ENCODE results near the gene PVRIG.
"Not testable (repeated sequence)": the region's sequence is repeated elsewhere in the genome, so short reads cannot be mapped to it uniquely, and the experiment has no call there.

PVRIG gene

DNA sequence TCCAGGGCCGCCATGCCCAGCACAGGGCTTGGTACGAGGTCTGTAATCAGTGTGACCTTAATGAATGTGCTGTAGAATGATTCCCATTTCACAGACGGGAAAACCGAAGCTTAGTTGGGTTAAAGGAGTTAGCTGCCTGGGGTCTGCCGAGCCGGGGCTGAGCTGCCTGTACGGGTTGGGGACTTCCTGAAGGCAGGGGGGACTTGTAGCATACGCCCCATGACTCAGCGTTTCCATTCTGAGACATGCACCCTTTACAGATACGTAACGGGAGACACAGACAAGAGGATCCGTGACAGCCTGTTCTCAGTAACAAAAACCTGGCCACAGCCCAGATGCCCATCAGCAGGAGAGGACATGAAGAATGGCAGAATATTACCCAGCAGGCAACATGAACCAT lies 23.6 kb downstream of the PVRIG start:
- DNase-seq, result not testable (repeated sequence)

DNA sequence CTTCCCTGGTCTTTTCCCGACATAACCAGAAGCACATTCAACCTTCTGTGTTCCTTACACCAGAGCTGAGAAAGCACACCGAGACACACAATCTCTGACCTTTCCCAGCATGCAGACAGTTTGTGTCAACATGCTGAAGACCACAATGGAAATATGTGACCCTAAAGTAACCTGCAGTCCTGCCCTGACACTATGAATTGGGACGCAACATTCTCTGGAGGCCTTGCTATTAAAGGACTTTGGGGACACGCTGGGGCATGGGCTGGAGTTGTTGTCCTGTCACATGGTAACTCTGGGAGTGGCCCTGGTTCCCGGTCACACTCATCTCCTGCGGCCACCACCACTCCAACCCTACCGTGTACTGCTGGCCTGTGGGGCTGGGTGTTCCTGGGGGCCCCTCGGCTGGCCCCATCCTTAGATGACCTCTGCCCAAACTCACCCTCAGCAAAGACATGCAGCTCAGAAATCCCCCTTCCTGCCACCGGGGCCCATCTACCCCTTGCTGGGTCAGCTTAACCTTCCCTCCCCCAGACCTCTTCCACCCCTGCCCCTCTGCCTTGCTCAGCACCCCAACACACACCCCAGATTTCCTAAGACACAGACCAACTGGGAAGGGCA lies 25.3 kb downstream of the PVRIG start:
- not testable (repeated sequence) for DNase-seq

DNA sequence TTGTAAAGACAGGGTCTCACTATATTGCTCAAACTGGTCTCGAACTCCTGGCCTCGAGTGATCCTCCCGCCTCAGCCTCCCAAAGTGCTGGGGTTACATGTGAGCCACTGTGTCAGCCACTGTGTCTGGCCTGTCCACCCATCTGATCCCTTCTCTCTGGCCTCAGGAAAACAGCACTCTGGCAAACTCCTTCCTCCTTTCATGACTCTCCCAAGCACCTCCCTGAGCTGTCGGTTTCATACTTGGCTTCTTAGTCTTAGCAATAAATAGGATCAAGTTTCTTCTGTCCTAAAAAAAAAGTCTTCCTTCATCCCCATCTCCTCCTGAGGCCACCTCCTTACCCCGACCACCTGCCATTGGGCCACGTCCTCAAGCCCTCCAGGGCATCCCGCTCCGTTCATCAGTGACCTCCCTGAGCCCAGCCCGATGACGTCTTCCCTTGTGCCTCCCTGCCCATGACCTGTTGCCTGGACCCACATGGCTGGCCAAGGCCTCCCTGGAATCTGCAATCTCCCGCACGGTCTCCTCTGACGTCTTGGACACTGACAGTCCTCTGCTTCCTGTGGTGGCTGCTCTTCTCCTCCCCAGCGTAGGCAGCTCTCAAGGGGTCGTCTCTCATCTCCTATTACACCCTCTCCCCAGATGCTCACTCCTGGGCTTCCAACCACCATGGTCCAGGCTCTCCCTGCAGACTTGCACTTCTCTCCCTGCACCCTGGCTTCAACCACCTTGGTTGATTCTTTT lies 26.5 kb downstream of the PVRIG start:
- not testable (repeated sequence) for DNase-seq

DNA sequence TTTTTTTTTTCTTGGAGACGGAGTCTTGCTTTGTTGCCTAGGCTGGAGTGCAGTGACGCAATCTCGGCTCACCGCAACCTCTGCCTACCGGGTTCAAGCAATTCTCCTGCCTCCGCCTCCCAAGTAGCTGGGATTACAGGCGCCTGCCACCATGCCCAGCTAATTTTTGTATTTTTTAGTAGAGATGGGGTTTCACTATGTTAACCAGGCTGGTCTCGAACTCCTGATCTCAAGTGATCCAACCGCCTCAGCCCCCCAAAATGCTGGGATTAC lies 27.1 kb downstream of the PVRIG start:
- DNase-seq, result not testable (repeated sequence)

DNA sequence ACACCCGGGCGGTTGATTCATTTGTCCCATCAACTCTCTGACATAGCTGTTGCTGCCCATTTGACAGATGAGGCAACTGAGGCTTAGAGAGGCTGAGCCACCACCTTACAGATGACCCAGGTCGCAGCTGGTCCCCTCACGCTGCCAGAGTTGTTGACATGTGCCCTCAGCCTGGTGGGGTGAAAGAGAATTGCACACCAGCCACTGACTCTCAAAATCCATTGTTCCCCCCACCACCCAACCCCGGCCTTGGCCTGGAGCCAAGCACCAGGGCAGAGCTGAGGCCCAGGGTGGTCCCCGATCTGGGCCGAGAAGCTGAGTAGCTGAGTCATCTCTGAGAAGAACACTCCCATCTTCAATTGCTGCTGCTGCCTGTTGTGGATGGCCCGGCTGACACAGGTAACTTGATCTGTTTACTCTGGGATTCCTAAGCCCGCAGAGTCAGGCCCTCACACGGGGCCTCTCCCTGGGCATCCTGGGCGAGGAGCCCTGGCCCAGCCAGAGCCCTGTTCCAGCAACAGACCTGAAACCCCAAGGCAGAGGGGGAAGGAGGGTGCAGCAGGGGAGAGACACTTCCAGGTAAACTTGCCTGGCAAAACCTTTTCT lies 27.5 kb downstream of the PVRIG start:
- peak; percentile 87 for DNase-seq

DNA sequence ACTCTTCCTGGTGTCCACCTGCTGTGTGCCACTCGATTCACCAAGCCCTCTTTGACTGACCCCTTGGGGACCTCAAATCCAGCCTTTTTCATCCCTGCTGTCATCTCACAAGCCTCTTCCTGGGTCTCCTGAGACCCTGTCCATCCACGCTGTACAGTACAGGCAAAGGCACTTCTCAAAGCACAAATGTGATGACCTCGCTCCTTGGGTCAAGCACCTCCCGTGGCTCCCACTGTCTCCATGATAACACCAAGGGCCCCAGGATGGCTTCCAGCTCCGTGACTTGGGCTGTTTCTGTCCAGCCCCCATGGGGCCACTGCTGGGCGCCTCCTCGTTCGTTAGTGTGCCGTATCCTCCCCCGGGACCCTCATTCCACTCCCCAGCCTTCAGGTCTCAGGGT lies 28.7 kb downstream of the PVRIG start:
- no peak for DNase-seq

DNA sequence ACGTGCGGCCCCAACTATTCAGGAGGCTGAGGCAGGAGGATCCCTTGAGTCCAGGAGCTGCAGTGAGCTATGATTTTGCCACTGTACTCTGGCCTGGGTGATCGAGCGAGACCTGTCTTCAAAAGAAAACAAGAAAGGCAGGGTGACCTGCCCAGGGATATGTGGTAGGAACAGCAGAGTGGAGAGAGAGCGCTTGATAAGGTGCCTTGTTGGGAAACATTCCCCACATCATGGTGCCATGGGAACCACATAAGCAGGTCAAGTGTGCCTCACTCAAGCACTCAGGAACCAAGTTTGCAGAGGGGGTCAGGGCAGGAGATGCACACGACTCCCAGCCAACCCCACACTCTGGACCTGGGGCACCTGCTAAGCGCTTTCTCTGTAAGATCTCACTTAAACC lies 37.3 kb downstream of the PVRIG start:
- DNase-seq, result no peak

DNA sequence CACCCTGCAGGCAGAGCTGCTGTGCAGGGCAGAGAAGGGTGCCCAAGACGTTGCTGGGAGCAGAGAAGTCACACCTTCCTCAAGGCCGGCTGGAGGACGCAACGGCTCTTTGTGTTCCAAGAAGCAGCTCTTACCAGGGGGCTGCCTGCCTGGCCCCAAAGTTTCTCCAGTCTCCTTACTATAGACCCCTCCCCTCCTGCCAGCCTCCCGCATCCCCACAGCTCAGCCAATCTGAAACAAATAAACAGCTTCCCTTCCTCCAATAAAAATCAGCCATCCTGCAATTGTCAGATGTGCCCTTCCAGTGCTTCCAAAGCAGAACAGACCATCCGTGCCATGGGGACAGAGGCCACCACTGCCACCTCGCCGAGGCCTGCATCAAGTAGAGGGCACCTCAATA lies 40.2 kb downstream of the PVRIG start:
- DNase-seq, result not testable (repeated sequence)

DNA sequence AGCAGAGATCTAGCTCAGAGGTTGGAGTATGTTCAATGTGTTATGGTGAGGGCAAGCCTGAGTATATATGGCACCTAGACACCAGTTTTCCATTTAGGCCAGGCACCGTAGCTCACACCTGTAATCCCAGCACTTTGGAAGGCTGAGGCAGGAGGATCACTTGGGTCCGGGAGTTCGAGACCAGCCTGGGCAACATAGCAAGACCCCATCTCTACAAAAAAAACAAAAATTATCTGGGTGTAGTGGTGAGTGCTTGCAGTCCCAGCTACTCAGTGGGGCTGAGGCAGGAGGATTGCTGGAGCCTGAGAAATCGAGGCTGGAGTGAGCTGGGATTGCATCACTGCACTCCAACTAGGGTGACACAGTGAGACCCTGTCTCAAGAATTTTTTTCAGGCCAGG lies 43.1 kb downstream of the PVRIG start:
- DNase-seq, result not testable (repeated sequence)

DNA sequence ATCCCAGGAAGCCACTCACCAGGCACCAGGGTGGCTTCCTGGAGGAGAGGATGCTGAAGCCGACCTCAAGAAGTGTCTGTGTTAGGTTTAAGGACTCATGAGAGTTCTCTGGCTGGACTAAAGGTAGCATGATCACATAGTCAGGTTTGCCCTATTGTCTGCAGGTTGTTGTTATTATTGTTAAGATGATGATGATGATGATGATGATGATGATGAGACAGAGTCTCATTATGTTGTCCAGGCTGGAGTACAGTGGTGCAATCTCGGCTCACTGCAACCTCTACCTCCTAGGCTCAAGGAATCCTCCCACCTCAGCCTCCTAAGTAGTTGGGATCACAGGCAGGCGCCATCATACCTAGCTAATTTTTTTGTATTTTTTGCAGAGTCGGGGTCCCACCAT lies 44.5 kb downstream of the PVRIG start:
- not testable (repeated sequence) for DNase-seq

DNA sequence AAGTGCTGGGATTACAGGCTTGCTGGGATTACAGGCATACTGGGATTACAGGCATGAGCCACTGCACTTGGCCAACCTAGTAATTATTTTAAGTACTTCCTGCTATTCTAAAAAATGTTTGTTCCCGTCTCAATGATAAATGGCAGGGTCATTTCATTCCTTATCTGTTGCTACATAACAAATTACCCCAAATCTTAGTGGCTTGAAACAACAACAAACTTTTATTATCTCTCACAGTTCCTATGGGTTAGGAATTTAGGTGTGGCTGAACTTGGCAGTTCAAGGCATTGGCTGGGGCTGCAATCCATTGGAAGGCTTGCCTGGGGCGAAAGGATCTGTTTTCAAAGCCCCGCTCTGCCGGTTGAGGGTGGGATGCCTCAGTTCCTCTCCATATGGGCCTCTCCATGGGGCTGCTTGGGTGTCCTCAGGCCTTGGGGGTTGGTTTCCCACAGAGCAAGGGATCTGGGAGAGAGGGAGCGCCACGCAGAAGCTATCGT lies 45.0 kb downstream of the PVRIG start:
- not testable (repeated sequence) for DNase-seq

DNA sequence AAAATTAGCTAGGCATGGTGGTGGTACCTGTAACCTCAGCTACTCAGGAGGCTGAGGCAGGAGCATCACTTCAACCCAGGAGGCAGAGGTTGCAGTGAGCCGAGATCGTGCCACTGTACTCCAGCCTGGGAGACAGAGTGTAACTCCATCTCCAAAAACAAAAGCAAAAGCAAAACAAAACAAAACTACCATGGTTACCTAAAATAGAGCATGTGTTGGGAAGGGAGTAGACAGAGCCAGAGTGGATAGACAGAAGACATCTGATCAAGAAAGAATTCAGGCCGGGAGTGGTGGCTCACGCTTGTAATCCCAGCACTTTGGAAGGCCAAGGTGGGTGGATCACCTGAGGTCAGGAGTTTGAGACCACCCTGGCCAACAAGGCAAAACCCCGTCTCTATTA lies 46.1 kb downstream of the PVRIG start:
- DNase-seq, result not testable (repeated sequence)

DNA sequence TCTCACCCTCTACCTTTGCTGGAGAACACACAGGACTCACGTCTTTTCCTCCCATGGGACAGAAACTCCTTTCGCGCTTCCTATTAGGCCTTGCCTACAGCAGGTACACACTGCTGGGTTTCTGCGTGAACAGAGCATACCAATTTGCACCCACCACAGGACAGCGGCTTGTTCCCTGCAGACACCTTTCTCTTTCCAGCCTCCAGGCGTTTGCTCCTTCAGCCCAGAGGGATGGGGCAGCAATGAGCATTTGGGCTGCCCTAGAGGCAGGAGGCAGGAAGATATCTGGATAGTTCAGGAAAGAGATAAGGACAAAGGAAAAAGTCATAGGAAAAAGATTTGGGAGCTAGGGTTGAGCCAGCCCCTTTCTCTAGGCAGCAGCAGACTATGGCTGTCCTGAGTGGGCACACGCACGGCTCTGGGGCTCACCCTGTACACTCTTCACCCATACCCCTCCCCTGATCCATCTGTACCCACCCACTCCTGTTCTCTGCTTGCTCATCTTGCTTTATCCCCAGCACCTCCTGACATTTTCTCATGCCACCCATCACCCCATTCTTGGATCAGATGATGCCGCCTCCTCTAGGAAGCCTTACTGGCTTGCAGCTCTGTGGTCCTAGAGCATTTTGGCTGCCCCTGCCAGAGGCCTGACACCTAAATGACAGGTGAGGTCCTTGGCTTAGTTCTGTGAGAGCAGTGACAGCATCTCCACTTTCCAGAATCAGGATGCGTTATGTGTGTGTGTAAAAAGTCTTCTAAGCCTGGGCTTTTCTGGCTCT lies 47.0 kb downstream of the PVRIG start:
- no peak for DNase-seq

DNA sequence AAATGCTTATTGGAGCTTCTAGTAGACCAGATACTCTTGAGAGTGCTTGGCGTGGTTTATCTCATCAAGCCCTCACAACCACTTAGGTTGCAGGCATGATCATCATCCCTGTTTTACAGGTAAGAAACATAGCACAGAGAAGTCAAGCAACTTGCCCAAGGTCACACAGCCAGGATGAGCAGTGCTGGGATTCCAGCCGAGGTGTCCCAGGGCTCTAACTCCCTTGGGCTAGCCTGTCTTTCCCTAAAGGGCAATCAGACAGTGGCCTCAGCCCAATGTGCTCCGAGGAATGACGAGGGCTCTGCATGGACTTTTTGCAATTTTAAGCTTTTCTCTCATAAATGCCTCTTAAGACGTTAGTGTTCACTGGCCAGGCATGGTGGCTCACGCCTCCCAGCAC lies 47.9 kb downstream of the PVRIG start:
- no peak for DNase-seq

DNA sequence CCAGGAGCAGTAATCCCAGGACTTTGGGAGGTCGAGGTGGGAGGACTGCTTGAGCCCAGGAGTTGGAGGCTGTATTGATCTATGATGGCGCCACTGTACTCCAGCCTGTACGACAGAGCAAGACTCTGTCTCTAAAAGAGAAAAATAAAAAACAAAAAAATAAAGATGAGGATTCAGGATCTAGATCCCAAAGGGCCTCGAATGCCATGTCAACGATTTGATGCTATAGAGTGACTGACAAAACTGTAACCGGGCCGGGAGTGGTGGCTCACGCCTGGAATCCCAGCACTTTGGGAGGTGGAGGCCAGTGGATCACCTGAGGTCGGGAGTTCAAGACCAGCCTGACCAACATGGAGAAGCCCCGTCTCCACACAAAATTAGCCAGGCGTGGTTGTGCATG lies 49.1 kb downstream of the PVRIG start:
- not testable (repeated sequence) for DNase-seq

DNA sequence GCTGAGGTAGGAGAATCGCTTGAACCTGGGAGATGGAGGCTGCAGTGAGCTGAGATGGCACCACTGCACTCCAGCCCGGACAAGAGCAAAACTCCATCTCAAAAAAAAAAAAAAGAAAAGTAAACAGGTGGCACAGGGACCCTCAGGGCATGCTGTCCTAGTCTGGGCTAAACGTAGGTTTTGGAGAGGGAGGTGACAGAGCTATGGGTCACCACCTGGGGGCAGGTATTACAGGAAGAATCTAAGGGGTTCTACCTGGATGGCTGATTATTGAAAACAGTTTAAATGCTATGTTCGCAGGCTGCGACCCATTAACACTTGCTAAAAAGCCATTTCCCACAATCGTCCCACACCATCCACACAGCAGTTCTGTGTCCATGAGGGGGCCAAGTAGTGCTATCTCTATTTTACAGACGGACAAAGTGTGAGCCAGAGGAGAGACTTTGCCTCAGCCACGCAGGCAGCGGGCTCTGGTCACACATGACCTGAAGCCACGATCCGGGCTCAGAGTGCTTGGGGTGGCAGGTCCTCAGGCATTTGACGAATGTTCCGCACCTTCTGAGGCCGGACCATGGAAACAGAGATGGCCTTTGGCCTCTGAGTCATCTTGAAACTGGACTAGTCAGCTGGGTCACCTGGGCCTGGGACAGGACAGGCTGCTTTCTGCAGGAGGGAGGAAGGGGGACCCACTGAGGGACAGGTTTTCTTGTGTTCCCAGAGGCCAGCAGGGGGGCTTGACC lies 49.7 kb downstream of the PVRIG start:
- DNase-seq, result not testable (repeated sequence)

DNA sequence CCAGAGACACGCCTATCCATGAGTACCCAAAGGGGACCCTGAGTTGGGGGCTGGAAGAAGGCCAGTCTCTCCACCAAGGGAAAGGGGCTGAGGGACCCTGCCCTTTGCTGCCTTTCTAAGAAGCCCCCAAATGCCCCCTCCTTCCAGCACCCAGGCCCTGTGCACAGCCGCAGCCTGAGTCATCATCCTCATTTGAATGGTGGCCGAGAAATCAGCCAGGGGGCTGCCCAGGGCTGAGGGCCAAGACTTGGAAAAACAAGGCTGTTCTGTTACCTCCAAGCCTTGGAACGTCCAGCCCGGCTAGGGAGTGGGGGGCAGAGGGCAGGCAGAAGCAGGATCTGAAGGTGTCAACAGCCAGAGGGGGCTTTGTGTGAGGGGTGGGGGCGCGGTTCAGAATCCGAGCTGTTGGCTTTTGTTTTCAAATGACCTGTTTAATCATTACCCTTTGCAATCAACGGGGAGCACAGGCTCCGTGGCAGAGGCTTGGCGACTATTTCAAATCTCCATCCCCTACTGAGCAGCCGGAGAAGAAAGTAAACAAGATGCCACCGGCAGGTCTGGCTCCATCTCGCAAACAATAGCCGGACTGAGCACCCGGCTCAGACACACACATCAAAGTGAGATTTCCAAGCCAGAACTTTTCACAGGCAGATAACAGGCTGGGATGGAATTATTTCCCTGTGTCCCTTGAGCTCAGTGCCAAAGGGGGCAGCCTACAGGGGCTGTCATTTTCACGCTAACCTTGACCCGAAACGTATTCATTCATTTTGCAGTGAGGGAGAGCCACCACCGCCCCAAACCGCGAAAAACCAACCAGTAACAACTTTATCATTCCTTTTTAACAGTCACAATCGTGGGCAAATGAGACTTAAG lies 50.5 kb downstream of the PVRIG start:
- not testable (repeated sequence) for DNase-seq
